ENCODE data around the gene AKAP6.

Gene AKAP6

GRCh38 chr14:32403688-32404087, 74.6 kb downstream of the AKAP6 start:
- in situ Hi-C loops (cut with HindIII; ENCODE audit: low sequenced_read_pairs), result no loop called here

DNA sequence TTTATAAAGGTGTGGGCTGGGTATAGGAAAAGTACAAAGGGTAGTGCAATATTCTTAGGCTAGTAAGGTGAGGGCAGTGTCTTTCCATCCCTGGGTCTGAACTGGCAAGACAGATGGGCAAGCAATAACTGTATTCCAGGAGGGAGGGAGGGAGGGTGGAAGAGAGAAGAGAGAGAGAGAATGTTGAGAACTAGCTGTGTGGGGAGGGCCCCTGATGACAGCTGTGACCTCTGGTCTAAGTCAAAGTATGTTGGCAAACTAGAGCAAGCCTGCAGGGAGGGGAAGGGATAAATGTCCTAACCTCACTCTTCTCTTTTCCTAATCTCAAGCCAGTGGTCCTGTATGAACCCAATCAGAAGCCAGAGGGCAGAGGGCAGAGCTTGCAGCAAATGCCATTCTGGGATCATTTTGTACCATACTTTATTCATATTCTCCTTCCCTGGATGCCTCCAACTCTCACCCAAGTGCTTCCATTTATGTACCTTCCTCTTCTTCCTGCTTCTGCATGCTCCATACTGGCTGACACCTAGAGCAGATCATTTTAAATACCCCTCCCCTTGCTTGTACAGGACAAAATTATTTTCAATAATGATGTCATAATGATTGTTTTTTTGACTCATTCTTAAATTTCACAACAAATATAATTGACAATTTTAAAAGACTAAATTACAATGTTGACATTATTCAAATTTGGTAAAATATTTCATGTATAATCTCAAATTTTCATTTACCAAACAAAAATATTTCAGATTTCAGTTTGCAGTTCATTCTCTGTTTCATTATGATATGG, 75.9 kb downstream of the AKAP6 start:
- in situ Hi-C loops (cut with HindIII; ENCODE audit: low sequenced_read_pairs), result no loop called here

- in situ Hi-C loops (cut with HindIII; ENCODE audit: low sequenced_read_pairs), result no loop called here
These were observed 76.8 kb downstream of the AKAP6 start for GRCh38 chr14:32405856-32406255.

GRCh38 chr14:32407130-32407529, 78.0 kb downstream of the AKAP6 start:
- in situ Hi-C loops (cut with HindIII; ENCODE audit: low sequenced_read_pairs), result no loop called here

GRCh38 chr14:32408018-32408417, 78.9 kb downstream of the AKAP6 start:
- in situ Hi-C loops (cut with HindIII; ENCODE audit: low sequenced_read_pairs), result no loop called here

DNA sequence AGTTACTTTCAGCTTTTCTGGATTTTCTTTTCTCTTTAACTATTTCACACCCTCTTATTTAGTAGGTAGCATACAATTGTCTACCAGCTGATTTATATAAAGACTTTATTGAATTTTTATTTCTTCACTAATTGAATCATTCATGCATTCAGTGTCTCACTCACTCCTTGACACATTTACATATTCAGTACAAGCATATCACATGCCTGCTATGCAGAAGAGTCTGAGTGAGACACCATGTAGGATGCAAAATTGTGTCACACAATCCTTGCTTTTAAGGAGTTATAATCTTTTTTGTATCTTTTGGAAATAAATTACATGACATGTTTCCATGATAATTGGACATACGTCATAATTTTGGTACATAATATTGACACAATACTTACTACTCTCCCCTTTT, 83.0 kb downstream of the AKAP6 start:
- in situ Hi-C loops (cut with HindIII; ENCODE audit: low sequenced_read_pairs), result no loop called here

- in situ Hi-C loops (cut with HindIII; ENCODE audit: low sequenced_read_pairs), result no loop called here
These were observed 83.4 kb downstream of the AKAP6 start for GRCh38 chr14:32412532-32412931.

DNA sequence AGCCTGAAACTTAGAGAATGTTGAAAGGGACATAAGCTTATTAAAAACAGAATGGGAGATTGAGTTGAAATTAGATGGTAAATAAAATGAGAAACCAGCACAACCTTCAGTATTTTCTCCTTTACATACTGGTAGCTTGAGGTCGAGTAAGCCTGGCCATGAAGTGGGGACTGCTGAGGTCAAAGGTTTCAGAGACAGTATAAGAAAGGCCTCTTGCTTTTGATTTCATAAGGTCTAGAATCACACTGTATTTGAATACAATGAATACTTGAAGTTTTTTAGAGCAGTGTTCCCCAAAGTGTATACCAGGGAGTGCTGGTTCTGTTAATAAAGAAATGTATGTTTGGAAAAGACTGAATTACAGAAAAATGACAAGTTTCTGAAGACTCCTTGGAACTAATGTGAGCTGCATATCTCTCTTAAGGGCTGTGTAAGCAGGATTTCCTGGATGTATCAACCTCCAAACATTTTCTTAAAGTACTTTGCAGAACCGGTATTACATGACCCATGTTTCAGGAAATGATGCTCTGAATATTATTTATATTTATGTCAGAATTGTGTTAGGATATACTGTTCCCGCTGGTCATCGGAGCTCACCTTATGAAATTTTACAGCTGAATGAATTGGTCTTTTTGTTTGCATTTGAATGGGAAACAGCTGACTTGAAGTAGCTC, 85.0 kb downstream of the AKAP6 start:
- in situ Hi-C loops (cut with HindIII; ENCODE audit: low sequenced_read_pairs), result no loop called here

DNA sequence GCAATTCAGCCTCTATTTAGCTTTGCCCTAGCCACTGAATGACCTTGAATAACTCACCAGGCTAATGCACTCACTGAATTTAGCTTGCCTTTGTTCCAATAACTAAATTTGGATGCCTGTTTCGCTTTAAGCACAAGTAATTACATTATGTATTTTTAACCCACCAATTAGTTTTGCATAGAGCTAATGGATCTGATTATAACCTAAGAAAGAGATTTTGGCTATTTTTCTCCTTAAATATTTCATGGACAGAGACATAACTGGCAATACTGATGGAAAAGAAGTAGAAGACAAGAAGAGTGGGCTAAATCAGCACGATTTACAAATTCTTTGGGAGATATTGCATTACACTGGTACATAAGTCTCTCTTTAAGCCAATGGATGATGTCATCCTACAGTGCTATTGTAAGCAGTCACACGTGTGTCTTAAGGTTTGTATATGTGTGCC, 85.7 kb downstream of the AKAP6 start:
- in situ Hi-C loops (cut with HindIII; ENCODE audit: low sequenced_read_pairs), result no loop called here

DNA sequence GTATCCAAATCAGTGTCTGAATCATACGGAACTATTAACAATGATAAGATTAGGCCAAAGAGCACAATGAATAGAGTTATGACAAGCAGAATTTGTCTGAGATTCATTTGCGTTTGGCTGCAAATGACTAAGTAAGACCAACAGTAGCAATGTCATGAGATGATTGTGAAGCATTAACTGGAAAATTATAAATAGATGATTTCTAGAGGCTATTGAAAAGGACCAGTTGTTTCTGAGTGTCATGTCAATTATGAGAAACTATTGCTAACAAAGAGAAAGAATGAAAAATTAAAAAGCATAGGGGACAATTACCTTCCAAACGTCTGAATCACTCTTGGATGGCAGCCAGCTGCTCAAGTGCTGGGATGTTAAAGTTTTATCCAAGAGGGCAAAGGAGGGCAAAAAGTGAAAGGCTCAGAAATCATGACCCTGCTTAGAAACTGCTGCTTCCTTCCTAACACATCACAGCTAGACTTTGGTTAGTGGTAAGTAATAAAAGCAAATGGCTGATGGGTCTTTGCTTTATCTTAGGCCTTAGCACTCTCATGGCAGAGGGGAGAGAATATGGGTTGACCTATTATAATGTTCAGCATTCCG, 89.0 kb downstream of the AKAP6 start:
- in situ Hi-C loops (cut with HindIII; ENCODE audit: low sequenced_read_pairs), result no loop called here

DNA sequence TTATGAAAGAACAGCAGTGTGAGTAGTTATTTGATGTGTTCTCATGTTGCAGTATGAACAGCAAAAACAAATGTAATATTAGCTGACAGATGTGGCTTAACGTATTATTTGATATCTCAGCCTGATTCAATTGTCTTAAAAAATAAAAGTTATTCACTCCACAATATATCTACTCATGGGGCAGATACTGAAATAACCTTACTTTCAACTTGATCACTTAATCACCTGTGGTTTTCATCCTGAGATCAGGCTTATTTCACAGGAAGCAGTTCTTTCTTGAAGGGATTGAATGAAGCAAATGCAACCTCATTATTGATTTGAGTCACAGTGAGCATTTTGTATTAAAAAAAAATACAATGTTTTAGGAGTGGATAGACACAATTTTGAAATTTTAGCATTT, 90.3 kb downstream of the AKAP6 start:
- in situ Hi-C loops (cut with HindIII; ENCODE audit: low sequenced_read_pairs), result no loop called here

DNA sequence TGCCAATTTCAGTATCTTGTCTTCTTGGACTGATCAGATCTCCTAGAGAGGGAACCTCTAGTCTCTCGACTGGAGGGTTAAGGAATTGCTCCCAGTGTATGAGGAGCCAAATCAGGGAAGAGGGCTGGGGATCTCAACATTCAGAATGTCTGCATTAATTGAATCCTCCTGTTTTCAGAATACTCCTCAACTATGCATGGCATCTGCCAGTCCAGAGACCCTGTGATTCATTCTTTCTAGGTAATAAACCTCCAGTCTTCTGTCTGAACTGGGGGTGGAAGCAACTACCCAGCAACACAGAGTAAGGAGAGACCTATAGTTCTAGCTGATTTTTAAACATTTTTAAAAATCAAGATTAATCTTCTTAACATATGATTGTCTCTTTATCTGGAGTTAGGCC, 92.7 kb downstream of the AKAP6 start:
- in situ Hi-C loops (cut with HindIII; ENCODE audit: low sequenced_read_pairs), result no loop called here

DNA sequence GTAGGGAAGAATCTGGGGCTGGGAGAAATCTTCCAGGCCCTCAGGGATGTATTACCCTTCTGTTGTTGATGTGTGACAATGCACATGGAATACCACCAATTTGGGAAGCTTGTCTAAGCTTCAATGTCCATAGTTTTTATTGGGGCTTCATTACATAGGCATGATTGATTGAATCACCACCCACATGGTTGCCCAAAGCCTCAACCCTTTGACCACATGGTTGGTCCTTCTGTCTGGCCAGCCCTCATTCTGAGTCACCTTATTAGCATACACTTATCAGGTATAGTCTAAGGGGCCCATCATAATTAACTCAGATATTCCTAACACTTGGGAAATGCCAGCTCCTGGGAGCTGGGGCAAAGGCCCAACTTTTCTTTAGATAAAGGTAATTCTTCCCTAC, 93.3 kb downstream of the AKAP6 start:
- in situ Hi-C loops (cut with HindIII; ENCODE audit: low sequenced_read_pairs), result no loop called here

DNA sequence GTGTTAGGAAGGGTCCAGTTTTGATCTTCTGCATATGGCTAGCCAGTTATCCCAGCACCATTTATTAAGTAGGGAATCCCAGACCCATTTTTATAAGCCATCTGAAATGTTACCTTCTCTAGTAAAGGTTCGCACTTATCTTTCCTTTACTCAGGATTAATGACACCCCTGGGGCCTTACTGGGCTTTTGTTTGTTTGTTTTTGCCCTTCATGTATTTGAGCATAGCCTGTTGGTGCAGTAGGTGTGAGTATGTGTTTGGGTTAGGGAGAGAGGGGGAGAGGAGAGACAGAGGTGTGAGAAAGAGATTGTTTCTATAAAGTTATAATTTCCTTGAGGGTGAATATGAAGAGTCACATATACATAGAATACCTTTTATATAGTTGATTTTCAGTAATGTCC, 96.9 kb downstream of the AKAP6 start:
- in situ Hi-C loops (cut with HindIII; ENCODE audit: low sequenced_read_pairs), result no loop called here

DNA sequence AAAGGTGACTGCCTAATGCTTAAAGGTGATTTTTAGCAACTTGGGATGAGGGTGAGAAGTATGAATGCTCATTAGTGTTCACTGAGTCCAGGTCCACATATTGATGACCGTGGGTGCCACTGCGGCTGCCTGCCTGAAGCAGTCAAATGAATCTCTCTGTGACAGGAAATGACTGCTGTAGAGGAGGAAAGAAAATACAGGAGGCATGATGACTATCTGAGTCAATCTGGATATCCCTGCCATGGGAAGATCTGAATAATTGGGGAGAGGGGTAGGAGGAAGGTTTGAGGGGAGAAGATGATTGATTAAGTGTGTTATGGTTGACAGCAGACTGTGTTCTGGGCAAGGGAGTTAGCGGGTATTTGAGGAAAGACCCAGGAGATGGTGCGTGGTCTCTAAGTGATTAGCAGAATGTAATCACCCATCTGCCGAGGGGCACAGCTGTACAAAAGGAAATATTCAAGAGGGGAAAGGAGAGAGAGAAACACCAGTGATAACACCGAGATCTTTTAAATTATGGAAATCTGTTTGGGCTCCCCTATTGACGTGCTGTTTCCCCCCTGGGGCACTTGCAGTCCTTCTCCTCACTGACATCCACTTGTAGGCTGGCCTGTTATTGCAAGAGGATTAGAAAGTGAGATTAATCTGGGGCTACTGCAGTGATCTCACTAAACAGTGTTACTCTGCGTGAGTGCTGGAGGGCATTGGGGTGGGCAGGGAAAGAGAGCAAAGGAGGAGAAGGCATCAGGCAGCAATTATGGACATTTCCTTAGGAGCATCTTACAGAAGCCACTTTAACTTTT, 97.7 kb downstream of the AKAP6 start:
- in situ Hi-C loops (cut with HindIII; ENCODE audit: low sequenced_read_pairs), result no loop called here

- in situ Hi-C loops (cut with HindIII; ENCODE audit: low sequenced_read_pairs), result no loop called here
These were observed 98.8 kb downstream of the AKAP6 start for GRCh38 chr14:32427726-32428528.

- in situ Hi-C loops (cut with HindIII; ENCODE audit: low sequenced_read_pairs), result no loop called here
These were observed 99.8 kb downstream of the AKAP6 start for GRCh38 chr14:32428875-32429274.

DNA sequence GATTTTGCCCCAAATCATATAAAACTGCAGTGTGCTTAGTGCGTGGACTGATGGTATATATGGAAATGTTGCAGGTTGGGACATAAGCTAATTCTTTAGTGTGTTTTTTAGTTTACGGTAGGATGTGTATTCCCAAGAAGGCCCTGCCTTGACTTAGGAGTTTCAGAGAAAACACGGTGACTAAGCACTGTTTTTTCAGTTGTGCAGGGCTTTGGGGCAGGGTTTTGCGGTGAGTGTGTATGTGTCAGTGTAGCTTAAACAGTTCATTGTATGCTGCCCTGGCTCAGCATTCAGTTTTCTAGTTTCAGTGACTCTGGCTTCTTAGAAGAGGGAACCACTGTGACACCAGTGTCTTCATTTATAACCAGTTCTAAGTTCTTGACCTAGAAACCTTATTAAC, 101.2 kb downstream of the AKAP6 start:
- in situ Hi-C loops (cut with HindIII; ENCODE audit: low sequenced_read_pairs), result no loop called here

- in situ Hi-C loops (cut with HindIII; ENCODE audit: low sequenced_read_pairs), result no loop called here
These were observed 103.9 kb downstream of the AKAP6 start for GRCh38 chr14:32432813-32433538.

GRCh38 chr14:32434180-32434579, 105.1 kb downstream of the AKAP6 start:
- in situ Hi-C loops (cut with HindIII; ENCODE audit: low sequenced_read_pairs), result no loop called here

All from DLD1 (cell line).